Esophagus muscularis mucosa (tissue), 4 donors: Measurements from ENCODE around the gene WDR70. TPM values are rescaled to one million over a fixed set of nuclear protein-coding genes. Genes with fewer than 3 reads are reported as not detected.

Experiments
- DNase-seq: peaks from one replicate; pipeline ENCODE4 v3.0.0-alpha.2; 2017; ENCODE audit errors: extremely low spot score
- H3K27ac ChIP-seq, 4 donors: fragments of 200-600 bp; sonication (generic); replicated peaks in 1 of 4; 1 replicate in 3 of 4; 2 replicates in 1 of 4; pipeline ENCODE4 v1.5.1; 2016 to 2019; ENCODE audit warnings: mild to moderate bottlenecking in 1 of 4
- H3K27me3 ChIP-seq, 4 donors: fragments of 200-600 bp; sonication (generic); one replicate each; pipeline versions ENCODE4 v1.5.1 to v1.6.0; 2016 to 2019
- H3K36me3 ChIP-seq, 4 donors: fragments of 200-600 bp; sonication (generic); one replicate each; pipeline ENCODE4 v1.5.1; 2016 to 2019
- H3K4me1 ChIP-seq, 4 donors: fragments of 200-600 bp; sonication (generic); one replicate each; pipeline ENCODE4 v1.5.1; 2016 to 2019
- H3K4me3 ChIP-seq, 4 donors: fragments of 200-600 bp; sonication (generic); 1 replicate in 2 of 4; 2 replicates in 2 of 4; pipeline ENCODE4 v1.5.1; 2016 to 2019; ENCODE audit warnings: mild to moderate bottlenecking in 4 of 4, moderate library complexity in 1 of 4
- H3K9me3 ChIP-seq, 4 donors: fragments of 200-600 bp; sonication (generic); 1 replicate in 3 of 4; 2 replicates in 1 of 4; pipeline ENCODE4 v1.5.1; 2016 to 2019
- CTCF ChIP-seq, 3 experiments: fragments of 200-600 bp in 2 of 3; fragments of 450-650 bp in 1 of 3; sonication (generic) in 2 of 3; IDR thresholded peaks; one replicate each; pipeline ENCODE4 v1.5.1; 2017 to 2019; ENCODE audit warnings: antibody characterized with exemption in 3 of 3, mild to moderate bottlenecking in 2 of 3, moderate library complexity in 1 of 3
- EP300 ChIP-seq: sonication (generic); formaldehyde crosslinking; IDR thresholded peaks from one replicate; pipeline ENCODE4 v1.6.1; 2017; ENCODE audit warnings: antibody characterized with exemption
- POLR2A ChIP-seq: fragments of 450-650 bp; IDR thresholded peaks from one replicate; pipeline ENCODE4 v1.6.1; 2017; ENCODE audit warnings: antibody characterized with exemption, moderate library complexity, mild to moderate bottlenecking, low read depth
- POLR2AphosphoS5 ChIP-seq, 2 donors: sonication (generic); formaldehyde crosslinking; IDR thresholded peaks; one replicate each; pipeline ENCODE4 v1.6.1; 2017; ENCODE audit warnings: antibody characterized with exemption in 2 of 2
- WGBS: methylation state at CpG from one replicate; pipeline ENCODE4 v1.1.5; 2018; 5-methylcytosine and 5-hydroxymethylcytosine counted together
- intact Hi-C: fragments of 100-400 bp; cut with DNase I; formaldehyde crosslinking; loops from one replicate; pipeline ENCODE4 v1.15.1; 2023
- total RNA-seq, 4 donors: library from RNA; depleted of rRNA; stranded (reverse); fragments of >200 nt; gene quantifications; one replicate each; pipeline versions ENCODE4 v1.1.0 to v1.2.1, GENCODE V29; 2016

The WDR70 gene
- total RNA-seq, 4 donors from 2014 or later: 15.6 to 24.1 (median 19.6) TPM

GRCh38 chr5:37695647-37696046 is 316.5 kb downstream of the WDR70 start:
- WGBS: 90% methylated on average over 3 of the region's 3 CpGs
- no peaks in the 10 kb centered on the region for H3K9me3 ChIP-seq
- no peak for TF ChIP-seq POLR2A
- no peak for TF ChIP-seq EP300
- TF ChIP-seq POLR2AphosphoS5 (IDR thresholded peaks at IDR 0.05): no peak
- TF ChIP-seq CTCF (IDR thresholded peaks at IDR 0.05): no peak
- H3K4me1 ChIP-seq: no peaks in the 10 kb centered on the region
- H3K36me3 ChIP-seq: peaks cover 0 to 9% (median 4%) of the 10 kb centered on the region in 4 donors
- no peak for DNase-seq
- H3K27ac ChIP-seq: no peak overlapping the region
- intact Hi-C loops: no loop called here
- H3K27me3 ChIP-seq: no peaks in the 10 kb centered on the region
- no peak overlapping the region for H3K4me3 ChIP-seq

- 87% methylated on average over 4 of the region's 5 CpGs for WGBS
These were observed 317.3 kb downstream of the WDR70 start for GRCh38 chr5:37696190-37697021.

GRCh38 chr5:37701868-37702267 is 322.8 kb downstream of the WDR70 start:
- TF ChIP-seq POLR2AphosphoS5 (IDR thresholded peaks at IDR 0.05) (no peak), EP300 (no peak), CTCF (IDR thresholded peaks at IDR 0.05) (no peak), POLR2A (no peak)
- intact Hi-C loops: no loop called here
- 50% methylated on average over 2 of the region's 2 CpGs for WGBS
- Histone ChIP-seq H3K36me3 (peaks cover 0 to 9% (median 4%) of the 10 kb centered on the region in 4 donors), H3K27me3 (no peaks in the 10 kb centered on the region), H3K4me3 (no peak overlapping the region), H3K9me3 (no peaks in the 10 kb centered on the region), H3K4me1 (no peaks in the 10 kb centered on the region), H3K27ac (no peak overlapping the region)
- DNase-seq: no peak

More at GRCh38 chr5:37696190-37697021, 317.3 kb downstream of the WDR70 start:
- no peak overlapping the region for H3K27ac ChIP-seq
- DNase-seq: no peak
- H3K4me3 ChIP-seq: no peak overlapping the region
- H3K9me3 ChIP-seq: no peaks in the 10 kb centered on the region
- H3K27me3 ChIP-seq: no peaks in the 10 kb centered on the region
- no peaks in the 10 kb centered on the region for H3K4me1 ChIP-seq
- peaks cover 0 to 9% (median 4%) of the 10 kb centered on the region in 4 donors for H3K36me3 ChIP-seq
- TF ChIP-seq POLR2A: no peak
- no peak for TF ChIP-seq POLR2AphosphoS5 (IDR thresholded peaks at IDR 0.05)
- TF ChIP-seq EP300: no peak
- no peak for TF ChIP-seq CTCF (IDR thresholded peaks at IDR 0.05)
- intact Hi-C loops: no loop called here

- no peak overlapping the region for H3K27ac ChIP-seq
- DNase-seq: no peak
- H3K9me3 ChIP-seq: no peaks in the 10 kb centered on the region
- H3K36me3 ChIP-seq: peaks cover 0 to 3% (median 0%) of the 10 kb centered on the region in 4 donors
- WGBS: 74% methylated on average over 4 of the region's 4 CpGs
- H3K4me1 ChIP-seq: no peaks in the 10 kb centered on the region
- TF ChIP-seq POLR2AphosphoS5 (IDR thresholded peaks at IDR 0.05) (no peak), EP300 (no peak), POLR2A (no peak), CTCF (IDR thresholded peaks at IDR 0.05) (no peak)
- H3K27me3 ChIP-seq: no peaks in the 10 kb centered on the region
- no peak overlapping the region for H3K4me3 ChIP-seq
- intact Hi-C loops: no loop called here
These were observed 324.7 kb downstream of the WDR70 start for GRCh38 chr5:37703841-37704241.
